ENCODE data around the gene FAM47E.

- TF ChIP-seq CTCF (IDR thresholded peaks at IDR 0.05; ENCODE audit: extremely low read depth in 1 of 2, insufficient read depth in 1 of 2, low read depth in 1 of 2, low read length in 2 of 2) (no peak), GATA2 (IDR thresholded peaks at IDR 0.05; ENCODE audit: insufficient read depth, insufficient read length, low read depth, low read length) (no peak), POLR2AphosphoS5 (IDR thresholded peaks at IDR 0.05; ENCODE audit: insufficient read depth, low read depth, low read length) (peak; percentile 87), POLR2A (IDR thresholded peaks at IDR 0.05; ENCODE audit: low read depth, low read length) (peak; percentile 74), JUN (IDR thresholded peaks at IDR 0.05; ENCODE audit: borderline replicate concordance, insufficient read depth, insufficient read length, low read depth) (peak; percentile 41), EZH2 (IDR thresholded peaks at IDR 0.05; ENCODE audit: borderline replicate concordance, low read depth, low read length, severe bottlenecking) (no peak)
Measured at GRCh38 chr4:76208005-76208765, 43.3 kb upstream of the FAM47E start.

Measured in endothelial cell of umbilical vein (primary cell).